Measurements from ENCODE around the gene C22orf15.

The C22orf15 gene

DNA sequence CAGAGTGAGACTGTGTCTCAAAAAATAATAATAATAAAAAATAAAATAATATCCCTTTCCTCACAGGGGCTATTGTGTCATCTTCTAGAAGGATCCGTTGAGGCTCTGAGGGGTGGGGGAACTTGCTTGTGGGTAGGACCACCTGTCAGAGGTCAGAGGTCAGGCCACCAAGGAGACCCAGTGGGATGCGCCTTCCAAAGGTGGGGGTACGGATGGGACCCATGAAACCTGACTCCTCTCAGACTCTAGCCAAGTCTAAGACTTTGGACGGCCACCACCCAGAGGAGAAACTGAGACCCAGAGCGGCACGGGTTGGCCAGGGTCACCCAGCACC is 9.5 kb downstream of the C22orf15 start:
- no peak for TF ChIP-seq CREB1 (IDR thresholded peaks at IDR 0.05; ENCODE audit: low read depth)
- no peak for TF ChIP-seq TAF1 (IDR thresholded peaks at IDR 0.05; ENCODE audit: low read depth)
- TF ChIP-seq EGR1 (IDR thresholded peaks at IDR 0.05), result no peak
- TF ChIP-seq ZBTB7A (IDR thresholded peaks at IDR 0.05; ENCODE audit: low read depth), result no peak; the same call in 1 of the 2 replicates
- TF ChIP-seq, protein P1, sequence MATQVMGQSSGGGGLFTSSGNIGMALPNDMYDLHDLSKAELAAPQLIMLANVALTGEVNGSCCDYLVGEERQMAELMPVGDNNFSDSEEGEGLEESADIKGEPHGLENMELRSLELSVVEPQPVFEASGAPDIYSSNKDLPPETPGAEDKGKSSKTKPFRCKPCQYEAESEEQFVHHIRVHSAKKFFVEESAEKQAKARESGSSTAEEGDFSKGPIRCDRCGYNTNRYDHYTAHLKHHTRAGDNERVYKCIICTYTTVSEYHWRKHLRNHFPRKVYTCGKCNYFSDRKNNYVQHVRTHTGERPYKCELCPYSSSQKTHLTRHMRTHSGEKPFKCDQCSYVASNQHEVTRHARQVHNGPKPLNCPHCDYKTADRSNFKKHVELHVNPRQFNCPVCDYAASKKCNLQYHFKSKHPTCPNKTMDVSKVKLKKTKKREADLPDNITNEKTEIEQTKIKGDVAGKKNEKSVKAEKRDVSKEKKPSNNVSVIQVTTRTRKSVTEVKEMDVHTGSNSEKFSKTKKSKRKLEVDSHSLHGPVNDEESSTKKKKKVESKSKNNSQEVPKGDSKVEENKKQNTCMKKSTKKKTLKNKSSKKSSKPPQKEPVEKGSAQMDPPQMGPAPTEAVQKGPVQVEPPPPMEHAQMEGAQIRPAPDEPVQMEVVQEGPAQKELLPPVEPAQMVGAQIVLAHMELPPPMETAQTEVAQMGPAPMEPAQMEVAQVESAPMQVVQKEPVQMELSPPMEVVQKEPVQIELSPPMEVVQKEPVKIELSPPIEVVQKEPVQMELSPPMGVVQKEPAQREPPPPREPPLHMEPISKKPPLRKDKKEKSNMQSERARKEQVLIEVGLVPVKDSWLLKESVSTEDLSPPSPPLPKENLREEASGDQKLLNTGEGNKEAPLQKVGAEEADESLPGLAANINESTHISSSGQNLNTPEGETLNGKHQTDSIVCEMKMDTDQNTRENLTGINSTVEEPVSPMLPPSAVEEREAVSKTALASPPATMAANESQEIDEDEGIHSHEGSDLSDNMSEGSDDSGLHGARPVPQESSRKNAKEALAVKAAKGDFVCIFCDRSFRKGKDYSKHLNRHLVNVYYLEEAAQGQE (IDR thresholded peaks at IDR 0.05; ENCODE audit: low read depth), result no peak
- TF ChIP-seq TCF12 (IDR thresholded peaks at IDR 0.05; ENCODE audit: low read depth), result no peak
- no peak for TF ChIP-seq RAD21 (IDR thresholded peaks at IDR 0.05; ENCODE audit: low read depth)
- no peak for TF ChIP-seq YY1 (IDR thresholded peaks at IDR 0.05; ENCODE audit: low read depth)
- no peak for TF ChIP-seq FOXM1 (IDR thresholded peaks at IDR 0.05; ENCODE audit: borderline replicate concordance, low read depth)
- TF ChIP-seq, protein P2, sequence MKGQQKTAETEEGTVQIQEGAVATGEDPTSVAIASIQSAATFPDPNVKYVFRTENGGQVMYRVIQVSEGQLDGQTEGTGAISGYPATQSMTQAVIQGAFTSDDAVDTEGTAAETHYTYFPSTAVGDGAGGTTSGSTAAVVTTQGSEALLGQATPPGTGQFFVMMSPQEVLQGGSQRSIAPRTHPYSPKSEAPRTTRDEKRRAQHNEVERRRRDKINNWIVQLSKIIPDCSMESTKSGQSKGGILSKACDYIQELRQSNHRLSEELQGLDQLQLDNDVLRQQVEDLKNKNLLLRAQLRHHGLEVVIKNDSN (IDR thresholded peaks at IDR 0.05), result no peak
- TF ChIP-seq CEBPB (IDR thresholded peaks at IDR 0.05), result no peak
- TF ChIP-seq, protein P3, sequence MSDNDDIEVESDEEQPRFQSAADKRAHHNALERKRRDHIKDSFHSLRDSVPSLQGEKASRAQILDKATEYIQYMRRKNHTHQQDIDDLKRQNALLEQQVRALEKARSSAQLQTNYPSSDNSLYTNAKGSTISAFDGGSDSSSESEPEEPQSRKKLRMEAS (IDR thresholded peaks at IDR 0.05), result no peak
- TF ChIP-seq TEAD4 (IDR thresholded peaks at IDR 0.05), result no peak
- no peak for TF ChIP-seq EP300 (IDR thresholded peaks at IDR 0.05; ENCODE audit: borderline replicate concordance)

DNA sequence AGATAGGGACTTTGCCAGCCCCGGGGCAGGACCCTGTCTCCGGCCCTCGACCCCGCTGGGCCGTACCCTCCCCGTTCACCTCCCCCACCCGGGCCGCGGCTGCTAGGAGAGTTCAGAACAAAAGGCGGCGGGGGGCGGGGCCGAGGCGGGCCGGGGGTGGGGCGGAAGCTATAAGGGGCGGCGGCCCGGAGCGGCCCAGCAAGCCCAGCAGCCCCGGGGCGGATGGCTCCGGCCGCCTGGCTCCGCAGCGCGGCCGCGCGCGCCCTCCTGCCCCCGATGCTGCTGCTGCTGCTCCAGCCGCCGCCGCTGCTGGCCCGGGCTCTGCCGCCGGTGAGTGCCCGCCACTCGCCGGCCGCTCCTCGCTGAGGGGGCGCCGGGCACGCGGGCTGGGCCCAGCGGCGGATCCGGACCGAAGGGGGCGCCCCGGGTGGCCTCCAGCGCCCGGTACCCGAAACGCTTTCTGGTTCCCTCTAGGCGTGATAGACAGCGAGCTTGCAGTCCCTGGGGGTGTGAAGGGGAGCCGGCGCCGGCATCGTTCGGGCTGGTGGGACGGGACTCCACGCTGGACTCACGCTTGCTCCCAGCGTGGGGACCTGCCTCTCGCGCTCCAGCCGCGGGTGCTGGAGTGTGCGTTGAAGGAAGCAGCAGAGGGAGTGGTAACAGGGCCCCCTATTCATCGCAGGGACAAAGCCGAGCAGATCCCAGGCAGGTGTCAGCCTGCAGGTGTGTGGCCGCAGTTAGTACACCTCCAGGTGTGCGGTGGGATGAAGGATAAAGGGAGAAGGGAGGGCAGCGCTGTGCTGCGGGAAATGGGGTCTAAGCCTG is 10.1 kb downstream of the C22orf15 start, which contains the start of gene MMP11:
TSS of gene MMP11 (plus strand) at position 201 of the 825 bp plus-strand sequence. CDS start at position 223, 22 bp downstream.
- TF ChIP-seq FOXM1 (IDR thresholded peaks at IDR 0.05; ENCODE audit: borderline replicate concordance, low read depth) (no peak), TEAD4 (IDR thresholded peaks at IDR 0.05) (no peak), ZBTB7A (IDR thresholded peaks at IDR 0.05; ENCODE audit: low read depth) (peak; percentile 49), TAF1 (IDR thresholded peaks at IDR 0.05; ENCODE audit: low read depth) (peak; percentile 38; the same call in 1 of the 2 replicates), TCF12 (IDR thresholded peaks at IDR 0.05; ENCODE audit: low read depth) (no peak), EGR1 (IDR thresholded peaks at IDR 0.05) (no peak), CREB1 (IDR thresholded peaks at IDR 0.05; ENCODE audit: low read depth) (no peak)
- TF ChIP-seq, protein P3 (IDR thresholded peaks at IDR 0.05), result no peak; the same call in 1 of the 2 replicates
- TF ChIP-seq, protein P2 (IDR thresholded peaks at IDR 0.05), result no peak

DNA sequence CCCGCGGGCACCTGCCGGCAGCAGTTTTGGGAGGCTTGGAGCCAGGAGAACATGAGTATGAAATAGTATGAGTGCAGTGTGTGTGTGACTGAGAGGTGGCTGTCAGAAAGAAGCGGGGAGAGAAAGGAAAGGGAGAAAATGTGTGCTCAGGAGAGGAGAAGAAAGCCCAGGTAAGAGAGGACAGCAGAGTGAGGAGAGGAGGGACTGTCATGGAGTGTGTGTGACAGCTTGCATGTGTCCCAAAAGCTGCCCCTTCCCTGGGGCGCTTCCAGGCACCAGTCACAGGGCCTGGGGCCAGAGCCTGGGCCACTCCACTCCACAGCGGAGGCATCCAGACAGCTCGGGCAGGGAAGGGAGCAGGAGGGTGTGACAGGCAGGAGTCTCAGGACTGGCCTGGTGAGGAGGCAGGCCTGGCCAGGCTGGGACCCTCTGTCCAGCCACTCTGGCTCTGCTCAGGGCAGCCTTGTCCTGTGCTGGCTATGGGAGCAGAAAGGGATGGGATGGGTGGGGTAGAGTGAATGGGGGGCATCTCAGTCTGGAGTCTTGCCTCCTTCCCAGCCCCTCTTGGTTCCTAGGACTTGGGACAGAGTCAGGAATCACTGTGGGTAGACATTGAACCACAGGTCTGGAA is 10.8 kb downstream of the C22orf15 start:
- TF ChIP-seq, protein P3 (IDR thresholded peaks at IDR 0.05), result no peak
- TF ChIP-seq TAF1 (IDR thresholded peaks at IDR 0.05; ENCODE audit: low read depth), result no peak
- TF ChIP-seq, protein P1 (IDR thresholded peaks at IDR 0.05; ENCODE audit: low read depth), result no peak
- TF ChIP-seq ZBTB7A (IDR thresholded peaks at IDR 0.05; ENCODE audit: low read depth), result no peak
- TF ChIP-seq TEAD4 (IDR thresholded peaks at IDR 0.05), result no peak
- TF ChIP-seq CEBPB (IDR thresholded peaks at IDR 0.05), result no peak
- no peak for TF ChIP-seq CREB1 (IDR thresholded peaks at IDR 0.05; ENCODE audit: low read depth)
- no peak for TF ChIP-seq RAD21 (IDR thresholded peaks at IDR 0.05; ENCODE audit: low read depth)
- TF ChIP-seq YY1 (IDR thresholded peaks at IDR 0.05; ENCODE audit: low read depth), result no peak
- no peak for TF ChIP-seq FOXM1 (IDR thresholded peaks at IDR 0.05; ENCODE audit: borderline replicate concordance, low read depth)
- TF ChIP-seq, protein P2 (IDR thresholded peaks at IDR 0.05), result no peak
- no peak for TF ChIP-seq NFIC (IDR thresholded peaks at IDR 0.05)
- TF ChIP-seq EP300 (IDR thresholded peaks at IDR 0.05; ENCODE audit: borderline replicate concordance), result no peak
- TF ChIP-seq EGR1 (IDR thresholded peaks at IDR 0.05), result no peak
- no peak for TF ChIP-seq TCF12 (IDR thresholded peaks at IDR 0.05; ENCODE audit: low read depth)

DNA sequence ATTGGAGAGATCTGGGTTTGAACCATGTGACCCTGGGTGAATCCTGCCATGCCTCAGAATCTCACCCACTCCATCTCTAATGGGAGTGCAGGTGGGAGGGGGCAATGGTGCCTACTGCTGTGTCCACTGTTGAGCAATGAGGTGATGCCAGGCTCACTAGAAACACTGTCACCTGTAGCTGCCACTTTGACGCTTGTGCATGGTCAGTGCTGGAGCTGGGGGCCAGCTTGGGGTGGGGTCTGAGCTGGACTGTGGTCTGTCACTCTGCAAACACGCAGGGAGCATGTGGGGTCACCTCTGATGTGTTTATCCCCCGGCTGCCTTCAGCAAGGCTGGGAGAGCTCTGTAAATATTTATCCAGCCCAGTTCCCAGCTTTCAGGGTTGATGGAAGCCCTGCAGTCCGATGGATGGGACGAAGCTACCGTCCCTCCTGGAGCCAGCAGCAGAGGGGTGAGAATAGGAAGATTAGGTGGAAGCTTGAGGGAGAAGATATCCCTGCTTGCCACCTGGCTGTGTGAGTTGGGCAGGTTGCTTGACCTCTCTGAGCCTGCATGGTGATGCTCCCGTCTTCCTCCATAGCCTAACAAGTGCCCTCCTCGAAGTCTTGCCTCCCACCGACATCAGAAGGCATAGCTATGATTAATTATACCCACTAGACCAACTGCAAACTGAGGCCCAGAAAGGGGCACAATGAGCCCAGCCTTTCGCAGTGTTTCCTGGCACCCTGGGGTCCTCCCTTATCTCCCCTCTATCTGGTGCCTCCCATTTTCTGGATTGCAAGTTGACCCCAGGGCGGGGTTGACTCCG is 11.5 kb downstream of the C22orf15 start:
- TF ChIP-seq, protein P3 (IDR thresholded peaks at IDR 0.05), result no peak
- TF ChIP-seq, protein P2 (IDR thresholded peaks at IDR 0.05), result no peak
- no peak for TF ChIP-seq RAD21 (IDR thresholded peaks at IDR 0.05; ENCODE audit: low read depth)
- TF ChIP-seq TEAD4 (IDR thresholded peaks at IDR 0.05), result no peak
- TF ChIP-seq TCF12 (IDR thresholded peaks at IDR 0.05; ENCODE audit: low read depth), result no peak
- no peak for TF ChIP-seq YY1 (IDR thresholded peaks at IDR 0.05; ENCODE audit: low read depth)
- no peak for TF ChIP-seq EP300 (IDR thresholded peaks at IDR 0.05; ENCODE audit: borderline replicate concordance)
- TF ChIP-seq ZBTB7A (IDR thresholded peaks at IDR 0.05; ENCODE audit: low read depth), result no peak
- TF ChIP-seq, protein P1 (IDR thresholded peaks at IDR 0.05; ENCODE audit: low read depth), result no peak
- no peak for TF ChIP-seq CREB1 (IDR thresholded peaks at IDR 0.05; ENCODE audit: low read depth)
- no peak for TF ChIP-seq FOXM1 (IDR thresholded peaks at IDR 0.05; ENCODE audit: borderline replicate concordance, low read depth)
- TF ChIP-seq TAF1 (IDR thresholded peaks at IDR 0.05; ENCODE audit: low read depth), result no peak
- no peak for TF ChIP-seq CEBPB (IDR thresholded peaks at IDR 0.05)
- no peak for TF ChIP-seq EGR1 (IDR thresholded peaks at IDR 0.05)
- no peak for TF ChIP-seq NFIC (IDR thresholded peaks at IDR 0.05)
